Astrocyte of the spinal cord (primary cell): ENCODE results near the gene PIEZO1.
A peak's percentile ranks its signal among the peaks of the same experiment; 100 is the strongest.

Experiments used
- DNase-seq: peaks from one replicate; pipeline ENCODE4 v3.0.0; 2011; ENCODE audit warnings: low read depth, low spot score
- H3K4me3 ChIP-seq: 2 replicates; pipeline ENCODE4 v1.5.1; 2011; ENCODE audit warnings: low read depth, mild to moderate bottlenecking, low read length, moderate library complexity
- in situ Hi-C: cut with HindIII; loops from 2 replicates; pipeline ENCODE4 v1.10.0; 2017; ENCODE audit warnings: low sequenced_read_pairs
- TF ChIP-seq, protein P1 (sequence below): IDR thresholded peaks from 2 replicates; pipeline ENCODE4 v1.5.1; 2012; ENCODE audit warnings: low read depth, mild to moderate bottlenecking, low read length, inconsistent platforms

Gene PIEZO1

GRCh38 chr16:88702371-88703210 lies 82.4 kb downstream of the PIEZO1 start:
- DNase-seq: no peak
- H3K4me3 ChIP-seq: no peak overlapping the region
- in situ Hi-C loops: no loop called here
- TF ChIP-seq, protein P1, sequence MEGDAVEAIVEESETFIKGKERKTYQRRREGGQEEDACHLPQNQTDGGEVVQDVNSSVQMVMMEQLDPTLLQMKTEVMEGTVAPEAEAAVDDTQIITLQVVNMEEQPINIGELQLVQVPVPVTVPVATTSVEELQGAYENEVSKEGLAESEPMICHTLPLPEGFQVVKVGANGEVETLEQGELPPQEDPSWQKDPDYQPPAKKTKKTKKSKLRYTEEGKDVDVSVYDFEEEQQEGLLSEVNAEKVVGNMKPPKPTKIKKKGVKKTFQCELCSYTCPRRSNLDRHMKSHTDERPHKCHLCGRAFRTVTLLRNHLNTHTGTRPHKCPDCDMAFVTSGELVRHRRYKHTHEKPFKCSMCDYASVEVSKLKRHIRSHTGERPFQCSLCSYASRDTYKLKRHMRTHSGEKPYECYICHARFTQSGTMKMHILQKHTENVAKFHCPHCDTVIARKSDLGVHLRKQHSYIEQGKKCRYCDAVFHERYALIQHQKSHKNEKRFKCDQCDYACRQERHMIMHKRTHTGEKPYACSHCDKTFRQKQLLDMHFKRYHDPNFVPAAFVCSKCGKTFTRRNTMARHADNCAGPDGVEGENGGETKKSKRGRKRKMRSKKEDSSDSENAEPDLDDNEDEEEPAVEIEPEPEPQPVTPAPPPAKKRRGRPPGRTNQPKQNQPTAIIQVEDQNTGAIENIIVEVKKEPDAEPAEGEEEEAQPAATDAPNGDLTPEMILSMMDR: no peak

DNA sequence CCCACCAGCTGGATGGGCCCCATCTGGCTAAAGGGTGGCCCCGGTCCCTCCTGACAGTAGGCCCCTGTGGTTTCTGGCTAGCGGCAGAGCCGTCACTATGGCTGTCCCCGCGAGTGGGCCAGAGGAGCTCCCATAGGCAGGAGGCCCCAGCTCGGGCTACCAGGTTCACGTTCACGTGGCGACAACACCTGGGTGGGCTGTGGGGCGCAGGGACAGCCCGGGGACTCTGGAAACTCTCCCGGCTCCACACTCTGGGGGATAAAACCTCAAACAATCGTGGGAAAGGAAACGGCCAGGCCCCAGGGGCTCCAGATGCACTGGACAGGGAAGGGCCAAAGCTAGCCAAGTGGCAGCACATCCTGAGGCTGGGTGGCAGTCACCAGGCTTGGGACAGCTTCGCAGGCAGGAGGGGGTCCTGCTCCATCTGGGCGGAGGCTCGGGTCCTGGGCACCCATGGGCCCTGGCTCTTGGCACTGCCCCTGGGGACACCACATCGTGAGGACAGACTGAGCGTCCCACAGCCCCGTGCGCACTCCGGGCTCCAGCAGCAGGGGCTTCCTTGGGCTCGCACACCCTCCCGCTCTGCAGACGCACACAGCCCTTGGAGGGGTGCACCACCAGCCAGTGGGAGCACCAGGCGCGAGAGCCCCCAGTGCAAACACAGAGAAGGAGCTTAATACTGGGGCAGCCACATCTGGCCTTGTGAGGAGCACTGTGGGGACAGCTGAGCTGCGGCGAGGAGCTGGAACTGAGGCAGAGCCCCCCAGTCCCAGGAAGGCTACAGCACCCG lies 83.2 kb downstream of the PIEZO1 start:
- DNase-seq: no peak
- H3K4me3 ChIP-seq: no peak overlapping the region
- in situ Hi-C loops: no loop called here
- TF ChIP-seq, protein P1: no peak

DNA sequence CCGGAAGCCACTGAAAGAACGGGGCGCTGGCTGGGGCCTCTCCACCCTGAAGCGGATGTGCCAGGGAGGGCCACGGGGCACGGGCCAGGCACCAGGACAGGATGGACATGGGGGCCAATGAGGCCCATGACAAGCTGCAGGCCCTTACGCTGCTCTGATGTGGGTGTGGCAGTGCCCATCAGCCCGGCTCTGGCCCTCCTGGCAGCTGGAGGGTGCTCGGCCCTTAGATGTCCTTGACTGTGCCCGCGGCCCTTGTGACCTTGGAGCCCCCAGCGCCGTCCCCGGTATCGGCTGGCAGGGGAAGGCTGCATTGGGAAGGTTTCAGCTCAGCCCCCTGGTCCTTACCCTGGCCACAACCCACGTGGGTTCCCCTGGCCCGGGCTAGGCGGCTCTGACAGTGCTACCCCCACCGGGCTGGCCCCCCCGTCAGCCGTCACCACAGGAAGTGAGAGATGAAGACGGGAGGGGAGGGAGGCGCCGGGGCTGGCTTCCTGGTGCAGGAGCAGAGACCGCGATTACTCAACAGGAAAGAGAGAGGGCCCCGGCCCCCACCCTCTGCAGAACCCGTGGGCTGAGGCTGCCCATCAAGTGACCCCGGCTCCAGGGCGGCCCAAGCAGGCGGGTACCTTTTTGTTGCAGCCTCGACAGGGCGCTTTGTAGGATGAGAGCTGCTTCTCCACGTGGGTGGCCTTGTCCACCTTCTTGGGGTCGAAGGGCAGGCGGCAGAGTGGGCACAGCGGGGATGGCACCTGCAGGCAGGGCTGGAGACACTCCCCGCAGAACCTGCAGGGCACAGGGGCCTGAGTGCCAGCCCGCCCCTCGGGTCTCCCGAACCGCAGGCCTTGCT lies 84.2 kb downstream of the PIEZO1 start:
- TF ChIP-seq, protein P1: no peak
- in situ Hi-C loops: no loop called here
- H3K4me3 ChIP-seq: no peak overlapping the region

DNA sequence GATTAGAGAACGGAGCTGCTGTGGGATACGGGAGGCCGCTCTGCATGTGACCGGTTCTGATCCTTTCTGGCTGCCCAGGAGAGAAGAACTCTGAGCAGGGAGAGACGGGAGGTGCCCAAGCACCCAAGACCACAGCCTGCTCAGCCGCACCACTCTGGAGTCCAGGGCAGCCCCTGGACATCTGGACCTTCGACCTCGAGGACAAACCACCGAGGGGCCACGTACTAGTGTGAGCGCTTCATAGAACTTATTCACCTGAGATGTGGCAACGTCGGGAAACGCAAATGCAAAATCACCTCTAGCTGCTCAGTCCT lies 84.7 kb downstream of the PIEZO1 start:
- H3K4me3 ChIP-seq: no peak overlapping the region
- in situ Hi-C loops: no loop called here
- DNase-seq: no peak
- TF ChIP-seq, protein P1: no peak

More for the DNA sequence above, 84.2 kb downstream of the PIEZO1 start:
- peak; percentile 91 for DNase-seq

DNA sequence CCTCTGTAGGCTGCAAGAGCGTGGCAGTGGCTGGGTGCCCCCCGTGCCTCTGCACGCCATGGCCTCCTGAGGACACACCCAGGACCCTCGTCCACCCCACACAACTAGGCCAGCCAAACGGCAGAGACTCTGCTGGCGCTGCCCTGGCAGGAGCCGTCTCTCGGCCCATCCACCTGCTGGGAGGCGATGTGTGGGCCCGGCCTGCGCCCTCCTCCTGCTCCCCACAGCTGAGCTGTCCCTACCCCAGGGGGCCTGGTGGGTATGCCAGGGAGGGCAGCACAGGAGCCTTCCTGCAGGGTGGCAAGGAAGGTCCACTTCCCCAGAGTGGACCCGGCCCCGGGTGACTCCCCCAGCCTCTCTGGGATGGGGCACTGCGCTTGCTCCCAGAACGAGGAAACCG lies 85.8 kb downstream of the PIEZO1 start:
- TF ChIP-seq, protein P1: no peak
- DNase-seq: no peak
- H3K4me3 ChIP-seq: no peak overlapping the region
- in situ Hi-C loops: no loop called here

DNA sequence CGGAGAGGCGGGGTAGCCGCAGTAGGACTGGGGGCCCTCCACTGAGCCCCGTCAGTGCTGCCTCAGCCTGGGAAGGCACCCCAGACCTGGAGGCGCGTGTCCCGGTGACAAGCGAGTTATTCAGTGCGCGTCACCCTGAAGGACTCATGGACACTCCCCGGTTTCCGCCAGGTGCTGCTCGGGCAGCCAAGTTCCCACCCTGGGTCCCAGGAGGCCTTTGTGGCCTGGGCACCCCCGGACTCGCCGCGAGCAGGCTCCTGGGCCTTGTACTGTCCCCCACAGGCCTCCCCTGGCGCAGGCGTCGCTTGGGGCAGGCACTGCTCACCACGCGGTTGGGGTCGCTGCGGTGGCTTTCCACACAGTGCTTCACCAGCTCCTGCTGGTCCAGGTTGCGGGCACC lies 86.4 kb downstream of the PIEZO1 start:
- DNase-seq: no peak
- TF ChIP-seq, protein P1: no peak
- no peak overlapping the region for H3K4me3 ChIP-seq
- in situ Hi-C loops: no loop called here
